HL-60 (cell line): ENCODE data around the gene ELMO1.

Experiments used
- CTCF ChIP-seq: IDR thresholded peaks from one replicate; pipeline ENCODE4 v1.5.1; 2011; ENCODE audit warnings: low read length, control low read depth, inconsistent platforms; ENCODE audit not compliant: insufficient read depth
- GABPA ChIP-seq: IDR thresholded peaks from 2 replicates; pipeline ENCODE4 v1.6.1; 2012; ENCODE audit warnings: low read depth
- POLR2AphosphoS5 ChIP-seq: IDR thresholded peaks from 2 replicates; pipeline ENCODE4 v1.6.1; 2012; ENCODE audit warnings: low read depth
- REST ChIP-seq: IDR thresholded peaks from 2 replicates; pipeline ENCODE4 v1.6.1; 2012; ENCODE audit warnings: low read depth; ENCODE audit not compliant: insufficient replicate concordance
- SPI1 ChIP-seq: IDR thresholded peaks from 2 replicates; pipeline ENCODE4 v1.6.1; 2012; ENCODE audit warnings: low read depth, mild to moderate bottlenecking, borderline replicate concordance

- TF ChIP-seq CTCF (no peak), POLR2AphosphoS5 (no peak), SPI1 (no peak), GABPA (no peak), REST (no peak)
Observed at GRCh38 chr7:37255327-37255944, 193.2 kb downstream of the ELMO1 start.
